HCT116 (cell line): ENCODE data around the gene TRPT1.

Experiments
- CTCF ChIP-seq, 3 experiments: fragments of 200-600 bp in 1 of 3; sonication (generic) in 1 of 3; IDR thresholded peaks in 2 of 3; conservative IDR thresholded peaks in 1 of 3; 2 replicates each; pipeline ENCODE4 v1.5.1; 2012 to 2017; ENCODE audit warnings: low read depth in 2 of 3, low read length in 2 of 3, antibody characterized with exemption in 1 of 3, borderline replicate concordance in 1 of 3, control low read depth in 1 of 3, mild to moderate bottlenecking in 1 of 3, mixed read lengths in 1 of 3, mixed run types in 1 of 3, moderate library complexity in 1 of 3; ENCODE audit not compliant: insufficient read depth in 1 of 3
- EZH2 ChIP-seq: fragments of 200-600 bp; sonication (generic); IDR thresholded peaks from 2 replicates; pipeline ENCODE4 v1.6.1; 2017; ENCODE audit warnings: antibody characterized with exemption, mixed run types
- EZH2phosphoT487 ChIP-seq: fragments of 200-600 bp; IDR thresholded peaks from 2 replicates; pipeline ENCODE4 v1.6.1; 2018; ENCODE audit warnings: antibody characterized with exemption, borderline replicate concordance
- MAX ChIP-seq: IDR thresholded peaks from 2 replicates; pipeline ENCODE4 v1.6.1; 2012
- POLR2A ChIP-seq: IDR thresholded peaks from 2 replicates; pipeline ENCODE4 v1.7.0; 2011; ENCODE audit warnings: borderline replicate concordance; ENCODE audit not compliant: insufficient read depth, insufficient read length; ENCODE audit errors: extremely low read depth
- POLR2AphosphoS5 ChIP-seq: IDR thresholded peaks from 2 replicates; pipeline ENCODE4 v1.6.1; 2011; ENCODE audit warnings: mild to moderate bottlenecking, low read depth, low read length, moderate library complexity
- RAD21 ChIP-seq: IDR thresholded peaks from 2 replicates; pipeline ENCODE4 v1.6.1; 2012; ENCODE audit warnings: low read depth, mild to moderate bottlenecking
- REST ChIP-seq: IDR thresholded peaks from 2 replicates; pipeline ENCODE4 v1.6.1; 2012; ENCODE audit warnings: low read depth
- SP1 ChIP-seq: IDR thresholded peaks from 2 replicates; pipeline ENCODE4 v1.6.1; 2012; ENCODE audit warnings: low read depth
- TCF7L2 ChIP-seq: IDR thresholded peaks from 2 replicates; pipeline ENCODE4 v1.7.0; 2011; ENCODE audit warnings: borderline replicate concordance, inconsistent platforms; ENCODE audit not compliant: insufficient read depth, insufficient read length; ENCODE audit errors: extremely low read depth
- ZBTB33 ChIP-seq: IDR thresholded peaks from 2 replicates; pipeline ENCODE4 v1.6.1; 2011; ENCODE audit warnings: mild to moderate bottlenecking, low read length, moderate library complexity; ENCODE audit not compliant: insufficient replicate concordance; ENCODE audit errors: extremely low read depth
- ZFX ChIP-seq: fragments of 450-650 bp; IDR thresholded peaks from 2 replicates; pipeline ENCODE4 v1.6.1; 2017

DNA sequence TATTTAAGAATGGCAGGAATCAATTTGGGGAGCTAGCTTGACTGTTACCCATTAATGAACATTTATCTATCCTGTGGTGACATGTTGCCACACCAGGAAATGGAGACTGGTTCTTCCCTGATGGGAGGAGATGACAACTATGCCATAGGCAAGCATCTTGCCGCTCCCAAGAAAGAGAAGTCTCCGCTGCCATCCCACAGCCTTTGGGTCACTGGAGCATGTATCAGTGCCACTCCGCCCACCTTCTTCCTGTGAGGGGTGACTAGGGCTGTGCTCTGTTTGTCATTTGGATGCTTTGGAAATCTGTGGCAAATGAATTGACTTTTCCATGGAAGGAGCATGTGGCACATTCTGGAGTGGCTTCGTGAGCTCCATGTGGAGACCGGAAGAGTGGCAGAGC is 33.6 kb downstream of the TRPT1 start:
- TF ChIP-seq EZH2phosphoT487 = no peak
- TF ChIP-seq POLR2AphosphoS5 = no peak
- no peak for TF ChIP-seq CTCF (IDR thresholded peaks at IDR 0.05 in 2 of 3, conservative IDR thresholded peaks at IDR 0.05 in 1 of 3; ENCODE audit: borderline replicate concordance in 1 of 3, insufficient read depth in 1 of 3, low read depth in 2 of 3, low read length in 2 of 3)
- no peak for TF ChIP-seq REST
- TF ChIP-seq EZH2 = no peak
- no peak for TF ChIP-seq ZBTB33
- TF ChIP-seq POLR2A = no peak
- no peak for TF ChIP-seq SP1
- TF ChIP-seq MAX = no peak
- TF ChIP-seq TCF7L2 = no peak
- TF ChIP-seq RAD21 = no peak
- TF ChIP-seq ZFX = no peak
